H9 (cell line): ENCODE data around the gene NPM3. TPM values are rescaled to one million over a fixed set of nuclear protein-coding genes. Genes with fewer than 3 reads are reported as not detected.

Source experiments
- DNase-seq: peaks from one replicate; pipeline ENCODE4 v3.0.0-alpha.2; 2017
- H2AFZ ChIP-seq: one replicate; pipeline ENCODE4 v1.6.1; 2013; ENCODE audit warnings: mild to moderate bottlenecking, low read length, control low read depth, moderate library complexity
- H2AK5ac ChIP-seq: 2 replicates; pipeline ENCODE4 v1.6.1; 2013; ENCODE audit warnings: low read length, control low read depth, mixed read lengths; ENCODE audit not compliant: insufficient read length
- H2BK120ac ChIP-seq: one replicate; pipeline ENCODE4 v1.6.1; 2013; ENCODE audit warnings: low read depth, mild to moderate bottlenecking, low read length, control low read depth, inconsistent platforms; ENCODE audit not compliant: poor library complexity, severe bottlenecking
- H2BK12ac ChIP-seq: 2 replicates; pipeline ENCODE4 v1.6.1; 2013; ENCODE audit warnings: low read length, control low read depth, mixed read lengths, low read depth; ENCODE audit not compliant: insufficient read length
- H2BK15ac ChIP-seq: 2 replicates; pipeline ENCODE4 v1.6.1; 2013; ENCODE audit warnings: low read depth, low read length, control low read depth
- H2BK20ac ChIP-seq: one replicate; pipeline ENCODE4 v1.6.1; 2013; ENCODE audit warnings: low read depth, mild to moderate bottlenecking, low read length, control low read depth, inconsistent platforms; ENCODE audit not compliant: poor library complexity, severe bottlenecking
- H2BK5ac ChIP-seq: 2 replicates; pipeline ENCODE4 v1.6.1; 2013; ENCODE audit warnings: low read length, control low read depth, mixed read lengths; ENCODE audit not compliant: insufficient read length
- H3K14ac ChIP-seq: 2 replicates; pipeline ENCODE4 v1.6.1; 2013; ENCODE audit warnings: low read length, control low read depth; ENCODE audit not compliant: insufficient read depth
- H3K18ac ChIP-seq: 2 replicates; pipeline ENCODE4 v1.6.1; 2013; ENCODE audit warnings: low read depth, mild to moderate bottlenecking, mixed read lengths, low read length, control low read depth; ENCODE audit not compliant: insufficient read length
- H3K23ac ChIP-seq: 2 replicates; pipeline ENCODE4 v1.6.1; 2013; ENCODE audit warnings: low read length, control low read depth, mixed read lengths, low read depth; ENCODE audit not compliant: insufficient read length
- H3K23me2 ChIP-seq: 2 replicates; pipeline ENCODE4 v1.6.1; 2013; ENCODE audit warnings: low read depth, mild to moderate bottlenecking, mixed read lengths, low read length, control low read depth; ENCODE audit not compliant: insufficient read length, poor library complexity, severe bottlenecking
- H3K27ac ChIP-seq: 2 replicates; pipeline ENCODE4 v1.5.1; 2013; ENCODE audit warnings: low read length, control low read depth, mixed read lengths, low read depth; ENCODE audit not compliant: insufficient read length
- H3K27me3 ChIP-seq: 2 replicates; pipeline ENCODE4 v1.6.1; 2013; ENCODE audit warnings: low read length, control low read depth, inconsistent platforms; ENCODE audit not compliant: insufficient read depth
- H3K4ac ChIP-seq: 2 replicates; pipeline ENCODE4 v1.6.1; 2013; ENCODE audit warnings: low read depth, mild to moderate bottlenecking, control low read depth, inconsistent platforms, low read length, moderate library complexity
- H3K4me1 ChIP-seq: 2 replicates; pipeline ENCODE4 v1.6.1; 2013; ENCODE audit warnings: low read length, control low read depth, inconsistent platforms; ENCODE audit not compliant: insufficient read depth
- H3K4me2 ChIP-seq: 2 replicates; pipeline ENCODE4 v1.6.1; 2013; ENCODE audit warnings: low read length, control low read depth, mixed read lengths; ENCODE audit not compliant: insufficient read length, insufficient read depth
- H3K56ac ChIP-seq: 2 replicates; pipeline ENCODE4 v1.6.1; 2013; ENCODE audit warnings: low read depth, mild to moderate bottlenecking, mixed read lengths, low read length, control low read depth; ENCODE audit not compliant: insufficient read length
- H3K79me1 ChIP-seq: 2 replicates; pipeline ENCODE4 v1.6.1; 2013; ENCODE audit warnings: low read depth, mild to moderate bottlenecking, moderate library complexity, low read length, control low read depth, inconsistent platforms; ENCODE audit not compliant: insufficient read depth, poor library complexity, severe bottlenecking
- H3K79me2 ChIP-seq: 2 replicates; pipeline ENCODE4 v1.6.1; 2013; ENCODE audit warnings: low read length, control low read depth, inconsistent platforms; ENCODE audit not compliant: insufficient read depth
- H3K9ac ChIP-seq: 2 replicates; pipeline ENCODE4 v1.6.1; 2013; ENCODE audit warnings: low read length, control low read depth, mixed read lengths; ENCODE audit not compliant: insufficient read length; ENCODE audit errors: extremely low read depth
- H3K9me3 ChIP-seq: one replicate; pipeline ENCODE4 v1.6.1; 2013; ENCODE audit warnings: low read depth, low read length, inconsistent platforms; ENCODE audit not compliant: control insufficient read depth
- H3T11ph ChIP-seq: one replicate; pipeline ENCODE4 v1.6.1; 2013; ENCODE audit warnings: mild to moderate bottlenecking, low read length, control low read depth, inconsistent platforms
- H4K20me1 ChIP-seq: one replicate; pipeline ENCODE4 v1.6.1; 2013; ENCODE audit not compliant: control insufficient read depth, insufficient read length, insufficient read depth
- H4K5ac ChIP-seq: 2 replicates; pipeline ENCODE4 v1.6.1; 2013; ENCODE audit warnings: low read depth, mild to moderate bottlenecking, mixed read lengths, low read length, control low read depth; ENCODE audit not compliant: insufficient read length
- H4K8ac ChIP-seq: replicated peaks from 2 replicates; pipeline ENCODE4 v1.6.1; 2013; ENCODE audit warnings: low read length, control low read depth, mixed read lengths, low read depth; ENCODE audit not compliant: insufficient read length
- H4K91ac ChIP-seq: 2 replicates; pipeline ENCODE4 v1.6.1; 2013; ENCODE audit warnings: low read depth, mild to moderate bottlenecking, moderate library complexity, mixed read lengths, low read length, control low read depth; ENCODE audit not compliant: insufficient read length
- H3K27ac Mint-ChIP-seq, 3 experiments: 2 replicates in 2 of 3; 3 replicates in 1 of 3; pipeline ENCODE4 v1.8.0; 2020 to 2021; ENCODE audit warnings: mixed read lengths in 3 of 3, mild to moderate bottlenecking in 1 of 3, moderate library complexity in 1 of 3
- H3K27me3 Mint-ChIP-seq: 2 replicates; pipeline ENCODE4 v1.8.0; 2021; ENCODE audit warnings: low read depth, mild to moderate bottlenecking, moderate library complexity, mixed read lengths
- H3K36me3 Mint-ChIP-seq, 3 experiments: 2 replicates in 2 of 3; 3 replicates in 1 of 3; pipeline ENCODE4 v1.8.0; 2020 to 2021; ENCODE audit warnings: low read depth in 3 of 3, mixed read lengths in 3 of 3; ENCODE audit not compliant: insufficient read depth in 1 of 3
- H3K4me1 Mint-ChIP-seq, 2 experiments: 2 replicates each; pipeline ENCODE4 v1.8.0; 2020; ENCODE audit warnings: mixed read lengths in 2 of 2
- H3K4me3 Mint-ChIP-seq, 2 experiments: 2 replicates in 1 of 2; 3 replicates in 1 of 2; pipeline ENCODE4 v1.8.0; 2020 to 2021; ENCODE audit warnings: mild to moderate bottlenecking in 2 of 2, mixed read lengths in 2 of 2, moderate library complexity in 1 of 2
- H3K9me3 Mint-ChIP-seq, 2 experiments: 2 replicates in 1 of 2; 3 replicates in 1 of 2; pipeline ENCODE4 v1.8.0; 2020; ENCODE audit warnings: mild to moderate bottlenecking in 2 of 2, mixed read lengths in 2 of 2, moderate library complexity in 1 of 2
- CTCF ChIP-seq: fragments of 200-600 bp; sonication (generic); conservative IDR thresholded peaks from 3 replicates; pipeline ENCODE4 v1.8.0; 2021; ENCODE audit warnings: antibody characterized with exemption, mild to moderate bottlenecking
- WGBS: extraction: QIAGEN DNeasy Blood & Tissue Kit; methylation state at CpG from one replicate; pipeline ENCODE4 v1.1.7; 2013; ENCODE audit warnings: missing lambda C conversion rate, low lambda C conversion rate, mixed read lengths; ENCODE audit not compliant: insufficient read length; ENCODE audit errors: extremely low coverage; 5-methylcytosine and 5-hydroxymethylcytosine counted together
- total RNA-seq: library from RNA; stranded (reverse); gene quantifications from 2 replicates; pipeline ENCODE4 v1.2.1, GENCODE V29; 2021

Gene NPM3
- total RNA-seq, 1 experiment from 2014 or later, result 133 TPM

GRCh38 chr10:101826852-101827434 lies 43.7 kb upstream of the NPM3 start:
- no peak overlapping the region for H3T11ph ChIP-seq
- H3K14ac ChIP-seq, result no peak overlapping the region; the same call in 1 of the 2 replicates
- no peak overlapping the region for H3K4me3 Mint-ChIP-seq
- H3K27ac Mint-ChIP-seq, result 0 out of 7 replicates have a peak overlapping the region, but pooled peaks of 1 of the 3 experiments have one; percentile 27
- H2BK20ac ChIP-seq, result no peak overlapping the region
- no peak overlapping the region for H4K5ac ChIP-seq
- no peaks in the 10 kb centered on the region for H3K79me1 ChIP-seq
- no peak overlapping the region for H4K91ac ChIP-seq
- H3K9me3 Mint-ChIP-seq, result no peaks in the 10 kb centered on the region
- H2BK120ac ChIP-seq, result no peak overlapping the region
- H4K8ac ChIP-seq, result no peak overlapping the region
- H3K56ac ChIP-seq, result no peak overlapping the region
- H2BK12ac ChIP-seq, result no peak overlapping the region
- WGBS, result no CpG with 5 or more reads among the region's 5 CpGs
- H3K9ac ChIP-seq, result no peak overlapping the region
- H3K27me3 Mint-ChIP-seq, result peaks cover 5% of the 10 kb centered on the region
- H3K36me3 Mint-ChIP-seq, result peaks cover 4 to 9% (median 6%) of the 10 kb centered on the region in 3 experiments; a peak in 6 of 7 replicates
- H3K27me3 ChIP-seq, result no peaks in the 10 kb centered on the region
- no peak overlapping the region for H3K23ac ChIP-seq
- no peaks in the 10 kb centered on the region for H3K79me2 ChIP-seq
- peaks cover 6% of the 10 kb centered on the region; the same call in 1 of the 2 replicates for H3K4me1 ChIP-seq
- peaks cover 3% of the 10 kb centered on the region for H4K20me1 ChIP-seq
- no peak overlapping the region for H3K18ac ChIP-seq
- H3K4me1 Mint-ChIP-seq, result peaks cover 18 to 23% of the 10 kb centered on the region in 2 experiments
- no peak for TF ChIP-seq CTCF
- no peak overlapping the region for H3K27ac ChIP-seq
- no peak overlapping the region for H3K4me2 ChIP-seq
- no peak overlapping the region for H2AFZ ChIP-seq
- no peak overlapping the region for H3K4ac ChIP-seq
- no peaks in the 10 kb centered on the region for H3K9me3 ChIP-seq
- H2BK5ac ChIP-seq, result no peak overlapping the region
- DNase-seq, result no peak
- peaks cover 19% of the 10 kb centered on the region for H3K23me2 ChIP-seq
- no peak overlapping the region for H2BK15ac ChIP-seq
- H2AK5ac ChIP-seq, result no peak overlapping the region
